ENCODE measurements around the gene PCK1. TPM values are rescaled to one million over a fixed set of nuclear protein-coding genes. Genes with fewer than 3 reads are reported as not detected.

The PCK1 gene
- total and polyA plus RNA-seq, 2 of the 13 experiments (the other 11 are each of a cell fraction or from before 2014, with no cell fraction given): 6.5 to 12.6 TPM

DNA sequence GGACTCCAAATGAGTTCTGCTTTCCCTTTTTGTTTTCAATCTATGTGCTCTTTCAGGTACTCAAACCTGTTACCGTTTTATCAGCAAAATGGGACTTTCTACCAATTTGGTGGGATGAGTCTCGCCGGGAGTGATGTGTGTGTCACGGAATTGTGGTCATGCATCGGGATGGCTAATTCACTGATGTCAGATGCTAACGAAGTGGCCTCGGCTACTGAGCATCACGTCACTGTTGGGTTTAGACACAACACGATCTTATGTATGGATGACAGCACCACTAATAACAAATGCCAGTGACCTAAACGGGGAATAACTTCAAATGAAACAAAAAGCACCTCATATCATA lies 1.6 kb upstream of the PCK1 start:
- ATAC-seq: no peak
- Histone ChIP-seq H3K4me3 (replicated peaks in 1 of 3; ENCODE audit: insufficient read depth in 1 of 3, low read depth in 2 of 3, low read length in 3 of 3) (peak overlapping the region in 2 of 3 experiments; percentile 19 to 57; a peak in 3 of 6 replicates), H3K36me3 (replicated peaks in 1 of 2; ENCODE audit: control insufficient read depth in 1 of 2, insufficient read depth in 2 of 2, low read length in 2 of 2) (peaks cover 0 to 19% of the 10 kb centered on the region in 2 experiments; a peak in 2 of 5 replicates), H3K4me2 (ENCODE audit: low read depth, low read length) (peak overlapping the region; percentile 77), H3K27ac (ENCODE audit: extremely low read length, insufficient read depth, low read length) (peak overlapping the region; percentile 80), H3K4me1 (ENCODE audit: insufficient read depth, low read length) (peaks cover 100% of the 10 kb centered on the region), H3K9ac (ENCODE audit: insufficient read depth, low read depth, low read length) (peak overlapping the region; percentile 61; the same call in 1 of the 2 replicates), H3K79me2 (ENCODE audit: insufficient read depth, low read length) (peaks cover 10% of the 10 kb centered on the region), H4K20me1 (ENCODE audit: insufficient read depth, low read length) (no peaks in the 10 kb centered on the region; the same call in 1 of the 2 replicates), H3K9me3 (ENCODE audit: low read length) (no peaks in the 10 kb centered on the region), H2AFZ (ENCODE audit: low read length) (no peak overlapping the region), H3K27me3 (ENCODE audit: control insufficient read depth in 1 of 2, insufficient read depth in 2 of 2, low read length in 2 of 2) (peaks cover 7 to 21% of the 10 kb centered on the region in 2 experiments)
- intact Hi-C loops (cut with micrococcal nuclease; ENCODE audit: unreplicated experiment): loop anchor here (5.0 kb wide), 1 partner anchor 33 kb away; no protein-coding TSS in a partner anchor
- DNase-seq (ENCODE audit: low spot score): no peak
- ChIA-PET POLR2A (interaction anchor here (1.5 to 5.6 kb wide), 9 partner anchors 11 to 33 kb away, joined by 3 to 96 read pairs (median 12); no protein-coding TSS in a partner anchor), CTCF (ENCODE audit: low intra/inter-chr PET ratio, low total read pairs) (no interaction called here)
- BruUV-seq (replicated peaks): no TSS peak
- FAIRE-seq: no peak
- WGBS (ENCODE audit: low lambda C conversion rate): 37% methylated on average over 10 of the region's 10 CpGs
- in situ Hi-C loops (cut with HindIII; ENCODE audit: extremely low pct_ligation_motif_present, low pct_unique_long_range_greater_than_20kb): no loop called here
- TF ChIP-seq ZSCAN21 (CRISPR knock-in tag; IDR thresholded peaks at IDR 0.05; ENCODE audit: borderline replicate concordance) (no peak), GMEB2 (CRISPR knock-in tag; IDR thresholded peaks at IDR 0.05; ENCODE audit: low read depth) (no peak), ZNF230 (CRISPR knock-in tag; IDR thresholded peaks at IDR 0.05) (no peak), ZBTB38 (CRISPR knock-in tag; IDR thresholded peaks at IDR 0.05) (peak; percentile 86), ZKSCAN1 (IDR thresholded peaks at IDR 0.05; ENCODE audit: low read length) (no peak), CBX5 (CRISPR knock-in tag; IDR thresholded peaks at IDR 0.05; ENCODE audit: borderline replicate concordance) (no peak), ZNF350 (CRISPR knock-in tag; IDR thresholded peaks at IDR 0.05; ENCODE audit: borderline replicate concordance, low read depth) (no peak), FOXK1 (CRISPR knock-in tag; IDR thresholded peaks at IDR 0.05; ENCODE audit: borderline replicate concordance, low read depth) (no peak), GMEB1 (CRISPR knock-in tag; IDR thresholded peaks at IDR 0.05; ENCODE audit: borderline replicate concordance) (no peak), SCMH1 (CRISPR knock-in tag; IDR thresholded peaks at IDR 0.05; ENCODE audit: borderline replicate concordance) (no peak), MAFF (IDR thresholded peaks at IDR 0.05; ENCODE audit: low read depth, low read length) (no peak), ZXDC (CRISPR knock-in tag; IDR thresholded peaks at IDR 0.05) (no peak), ZFP82 (CRISPR knock-in tag; IDR thresholded peaks at IDR 0.05; ENCODE audit: borderline replicate concordance) (0 out of 2 replicates have a peak, but pooled peaks have one; percentile 67)
- TF ChIP-seq, protein P1, sequence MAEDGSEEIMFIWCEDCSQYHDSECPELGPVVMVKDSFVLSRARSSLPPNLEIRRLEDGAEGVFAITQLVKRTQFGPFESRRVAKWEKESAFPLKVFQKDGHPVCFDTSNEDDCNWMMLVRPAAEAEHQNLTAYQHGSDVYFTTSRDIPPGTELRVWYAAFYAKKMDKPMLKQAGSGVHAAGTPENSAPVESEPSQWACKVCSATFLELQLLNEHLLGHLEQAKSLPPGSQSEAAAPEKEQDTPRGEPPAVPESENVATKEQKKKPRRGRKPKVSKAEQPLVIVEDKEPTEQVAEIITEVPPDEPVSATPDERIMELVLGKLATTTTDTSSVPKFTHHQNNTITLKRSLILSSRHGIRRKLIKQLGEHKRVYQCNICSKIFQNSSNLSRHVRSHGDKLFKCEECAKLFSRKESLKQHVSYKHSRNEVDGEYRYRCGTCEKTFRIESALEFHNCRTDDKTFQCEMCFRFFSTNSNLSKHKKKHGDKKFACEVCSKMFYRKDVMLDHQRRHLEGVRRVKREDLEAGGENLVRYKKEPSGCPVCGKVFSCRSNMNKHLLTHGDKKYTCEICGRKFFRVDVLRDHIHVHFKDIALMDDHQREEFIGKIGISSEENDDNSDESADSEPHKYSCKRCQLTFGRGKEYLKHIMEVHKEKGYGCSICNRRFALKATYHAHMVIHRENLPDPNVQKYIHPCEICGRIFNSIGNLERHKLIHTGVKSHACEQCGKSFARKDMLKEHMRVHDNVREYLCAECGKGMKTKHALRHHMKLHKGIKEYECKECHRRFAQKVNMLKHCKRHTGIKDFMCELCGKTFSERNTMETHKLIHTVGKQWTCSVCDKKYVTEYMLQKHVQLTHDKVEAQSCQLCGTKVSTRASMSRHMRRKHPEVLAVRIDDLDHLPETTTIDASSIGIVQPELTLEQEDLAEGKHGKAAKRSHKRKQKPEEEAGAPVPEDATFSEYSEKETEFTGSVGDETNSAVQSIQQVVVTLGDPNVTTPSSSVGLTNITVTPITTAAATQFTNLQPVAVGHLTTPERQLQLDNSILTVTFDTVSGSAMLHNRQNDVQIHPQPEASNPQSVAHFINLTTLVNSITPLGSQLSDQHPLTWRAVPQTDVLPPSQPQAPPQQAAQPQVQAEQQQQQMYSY (CRISPR knock-in tag; IDR thresholded peaks at IDR 0.05): no peak
